PFSK-1 (cell line): ENCODE data around the gene SLC6A6.

Experiments used
- REST ChIP-seq, 2 experiments: IDR thresholded peaks; 2 replicates each; pipeline versions ENCODE4 v1.6.1 to v1.8.0; 2011 to 2012; ENCODE audit warnings: low read depth in 2 of 2, low read length in 2 of 2, control low read depth in 1 of 2, inconsistent platforms in 1 of 2, mild to moderate bottlenecking in 1 of 2, moderate library complexity in 1 of 2; ENCODE audit not compliant: insufficient read depth in 1 of 2
- SIN3A ChIP-seq: IDR thresholded peaks from 2 replicates; pipeline ENCODE4 v1.6.1; 2012; ENCODE audit warnings: mild to moderate bottlenecking, low read length, moderate library complexity, borderline replicate concordance; ENCODE audit not compliant: insufficient read depth

GRCh38 chr3:14520149-14520548, 117.7 kb downstream of the SLC6A6 start:
- TF ChIP-seq SIN3A (no peak), REST (IDR thresholded peaks at IDR 0.05; ENCODE audit: insufficient read depth in 1 of 2, low read depth in 2 of 2, low read length in 2 of 2) (no peak)
